IMR-90 (cell line): ENCODE results near the gene HARS1. TPM values are rescaled to one million over a fixed set of nuclear protein-coding genes. Genes with fewer than 3 reads are reported as not detected.
A peak's percentile ranks its signal among the peaks of the same experiment; 100 is the strongest.
"Not testable (repeated sequence)": the region's sequence is repeated elsewhere in the genome, so short reads cannot be mapped to it uniquely, and the experiment has no call there.

Source experiments
- ATAC-seq: fragments of 200-7000 bp; cut with Tn5 transposase; 2 replicates; pipeline ENCODE4 v1.9.1; 2020; ENCODE audit warnings: low read depth, mild to moderate bottlenecking, moderate library complexity
- BruUV-seq: library from RNA; stranded (reverse); fragments of 400-500 nt; replicated peaks from 2 replicates; lab custom pipeline; 2021; lab: Mats Ljungman, UMichigan
- CTCF ChIA-PET: fragments of 300-600 bp; formaldehyde crosslinking; extraction: SDS; loops from one replicate; lab custom pipeline; 2021; ENCODE audit warnings: antibody characterized with exemption; lab: Yijun Ruan, JAX
- POLR2A ChIA-PET: fragments of 300-600 bp; sonication (Branson Sonifier 250); formaldehyde crosslinking; loops from one replicate; lab custom pipeline; 2022; ENCODE audit warnings: antibody characterized with exemption; ENCODE audit not compliant: unreplicated experiment; lab: Charles Lee
- DNase-seq: peaks from one replicate; pipeline ENCODE4 v3.0.0; 2013
- H2AFZ ChIP-seq: replicated peaks from 2 replicates; pipeline ENCODE3; 2013; ENCODE audit warnings: low read length, mild to moderate bottlenecking; ENCODE audit not compliant: poor library complexity
- H2AK5ac ChIP-seq: 2 replicates; pipeline ENCODE4 v1.6.1; 2013; ENCODE audit warnings: low read depth, low read length, inconsistent platforms
- H2AK9ac ChIP-seq: replicated peaks from 2 replicates; pipeline ENCODE3; 2013; ENCODE audit warnings: mild to moderate bottlenecking, low read depth, low read length, moderate library complexity; ENCODE audit not compliant: poor library complexity
- H2BK120ac ChIP-seq: 2 replicates; pipeline ENCODE4 v1.6.1; 2013; ENCODE audit warnings: low read depth, low read length, inconsistent platforms
- H2BK15ac ChIP-seq: 3 replicates; pipeline ENCODE4 v1.6.1; 2013; ENCODE audit warnings: low read depth, low read length, inconsistent platforms
- H2BK20ac ChIP-seq: 2 replicates; pipeline ENCODE4 v1.6.1; 2013; ENCODE audit warnings: low read depth, mild to moderate bottlenecking, inconsistent platforms, low read length, moderate library complexity
- H2BK5ac ChIP-seq: 2 replicates; pipeline ENCODE4 v1.6.1; 2013; ENCODE audit warnings: mild to moderate bottlenecking, low read depth, low read length, inconsistent platforms; ENCODE audit not compliant: poor library complexity, severe bottlenecking
- H3K14ac ChIP-seq: replicated peaks from 2 replicates; pipeline ENCODE4 v1.6.1; 2013; ENCODE audit warnings: low read depth, low read length, inconsistent platforms
- H3K18ac ChIP-seq: 2 replicates; pipeline ENCODE4 v1.6.1; 2013; ENCODE audit warnings: low read depth, low read length, control low read depth
- H3K23ac ChIP-seq: 2 replicates; pipeline ENCODE4 v1.6.1; 2013; ENCODE audit warnings: low read depth, low read length, inconsistent platforms
- H3K27ac ChIP-seq: 2 replicates; pipeline ENCODE4 v1.5.1; 2013; ENCODE audit warnings: mild to moderate bottlenecking, control low read depth, low read length; ENCODE audit not compliant: insufficient read depth
- H3K27me3 ChIP-seq: 2 replicates; pipeline ENCODE4 v1.6.1; 2013; ENCODE audit warnings: low read length; ENCODE audit not compliant: control insufficient read depth, insufficient read depth
- H3K36me3 ChIP-seq: 2 replicates; pipeline ENCODE4 v1.6.1; 2013; ENCODE audit warnings: low read length, mixed read lengths; ENCODE audit not compliant: control insufficient read depth, insufficient read depth
- H3K4ac ChIP-seq: 2 replicates; pipeline ENCODE4 v1.6.1; 2013; ENCODE audit warnings: low read depth, low read length, inconsistent platforms
- H3K4me1 ChIP-seq: 2 replicates; pipeline ENCODE4 v1.6.1; 2013; ENCODE audit warnings: low read length, mixed read lengths; ENCODE audit not compliant: control insufficient read depth, insufficient read depth
- H3K4me2 ChIP-seq: 2 replicates; pipeline ENCODE4 v1.6.1; 2013; ENCODE audit warnings: low read depth, mild to moderate bottlenecking, control low read depth, low read length, moderate library complexity
- H3K4me3 ChIP-seq: 2 replicates; pipeline ENCODE4 v1.5.1; 2013; ENCODE audit warnings: low read depth, mild to moderate bottlenecking, control low read depth, low read length, moderate library complexity; ENCODE audit not compliant: insufficient read depth
- H3K56ac ChIP-seq: 2 replicates; pipeline ENCODE4 v1.6.1; 2013; ENCODE audit warnings: low read length, inconsistent platforms; ENCODE audit not compliant: insufficient read depth; ENCODE audit errors: extremely low read depth
- H3K79me1 ChIP-seq, 2 experiments: 2 replicates each; pipeline ENCODE4 v1.6.1; 2013; ENCODE audit warnings: low read length in 2 of 2, inconsistent platforms in 1 of 2, low read depth in 1 of 2
- H3K9ac ChIP-seq: 2 replicates; pipeline ENCODE4 v1.6.1; 2013; ENCODE audit warnings: low read depth, low read length, control low read depth
- H3K9me1 ChIP-seq: 2 replicates; pipeline ENCODE4 v1.6.1; 2013; ENCODE audit warnings: low read length, inconsistent platforms; ENCODE audit not compliant: insufficient read depth
- H3K9me3 ChIP-seq: 2 replicates; pipeline ENCODE4 v1.6.1; 2013; ENCODE audit warnings: low read length; ENCODE audit not compliant: control insufficient read depth, insufficient read depth
- H4K20me1 ChIP-seq: 2 replicates; pipeline ENCODE4 v1.6.1; 2013; ENCODE audit warnings: low read length, inconsistent platforms; ENCODE audit not compliant: insufficient read depth
- H4K5ac ChIP-seq: 2 replicates; pipeline ENCODE4 v1.6.1; 2013; ENCODE audit warnings: mild to moderate bottlenecking, low read depth, low read length, control low read depth
- H4K8ac ChIP-seq, 2 experiments: 2 replicates each; pipeline ENCODE4 v1.6.1; 2013; ENCODE audit warnings: low read depth in 2 of 2, low read length in 2 of 2, control low read depth in 1 of 2, inconsistent platforms in 1 of 2
- H4K91ac ChIP-seq: 2 replicates; pipeline ENCODE4 v1.6.1; 2013; ENCODE audit warnings: low read depth, low read length, inconsistent platforms; ENCODE audit not compliant: insufficient read depth
- CHD1 ChIP-seq: IDR thresholded peaks from 2 replicates; pipeline ENCODE4 v1.6.1; 2012; ENCODE audit warnings: low read depth, low read length, improper control_type of control experiment
- CTCF ChIP-seq: conservative IDR thresholded peaks from 2 replicates; pipeline ENCODE4 v1.5.1; 2012; ENCODE audit warnings: mild to moderate bottlenecking, low read depth, low read length, improper control_type of control experiment
- WGBS, 2 experiments: methylation state at CpG; one replicate each; pipeline versions ENCODE4 v1.1.5 to v1.1.7; 2013; ENCODE audit warnings: missing lambda C conversion rate in 2 of 2; ENCODE audit not compliant: insufficient read length in 1 of 2; ENCODE audit errors: extremely low coverage in 2 of 2; 5-methylcytosine and 5-hydroxymethylcytosine counted together
- dilution Hi-C: fragments of 300-500 bp; cut with HindIII; formaldehyde crosslinking; loops from one replicate; pipeline ENCODE4 v1.14.3; 2018; ENCODE audit warnings: low sequenced_read_pairs; ENCODE audit not compliant: unreplicated experiment
- in situ Hi-C: fragments of 300-500 bp; cut with MboI; formaldehyde crosslinking; loops from 3 replicates; pipeline ENCODE4 v1.14.3; 2019; ENCODE audit warnings: low sequenced_read_pairs, inconsistent platforms, mixed read lengths
- intact Hi-C: fragments of 100-400 bp; cut with micrococcal nuclease; formaldehyde crosslinking; loops from 2 replicates; pipeline ENCODE4 v1.10.0; 2022
- polyA plus RNA-seq, 3 experiments: library from polyadenylated mRNA; depleted of rRNA; stranded (reverse); fragments of >200 nt; gene quantifications; 2 replicates each; pipeline ENCODE4 v1.2.3, GENCODE V29; 2012; ENCODE audit warnings: low replicate concordance in 1 of 3
- total RNA-seq: library from RNA; depleted of rRNA; stranded (reverse); fragments of >200 nt; gene quantifications from 2 replicates; pipeline ENCODE4 v1.2.3, GENCODE V29; 2012

Gene HARS1
- total and polyA plus RNA-seq, 2 of the 4 experiments (the other 2 are of a cell fraction): 97.6 to 141 TPM

GRCh38 chr5:140639148-140639981 is 51.8 kb downstream of the HARS1 start, which contains the start of gene TMCO6 (continued):
- peak; percentile 58 for TF ChIP-seq CTCF
- TF ChIP-seq CHD1: no peak

- H3K18ac ChIP-seq: peak overlapping the region; percentile 71
- peak overlapping the region; percentile 44 for H3K4me3 ChIP-seq
- H3K27me3 ChIP-seq, BruUV-seq, H3K9me3 ChIP-seq, H3K9me1 ChIP-seq, in situ Hi-C loops, H2AK9ac ChIP-seq, H4K20me1 ChIP-seq, DNase-seq, H2AK5ac ChIP-seq, dilution Hi-C loops, H2BK20ac ChIP-seq, POLR2A ChIA-PET, H3K4me1 ChIP-seq, ATAC-seq: not testable (repeated sequence)
- 23% methylated on average over 5 of the region's 9 CpGs; no CpG with 5 or more reads in 1 of the 2 experiments for WGBS, 2 experiments
- H3K23ac ChIP-seq: peak overlapping the region; percentile 1; the same call in 1 of the 2 replicates
- H2BK120ac ChIP-seq: peak overlapping the region; percentile 11; the same call in 1 of the 2 replicates
- peak overlapping the region; percentile 21; the same call in 1 of the 3 replicates for H2BK15ac ChIP-seq
- H4K91ac ChIP-seq: peak overlapping the region; percentile 71
- peak overlapping the region; percentile 91 for H2AFZ ChIP-seq
- peak overlapping the region; percentile 21; the same call in 1 of the 2 replicates for H3K56ac ChIP-seq
- H2BK5ac ChIP-seq: peak overlapping the region; percentile 61
- peak overlapping the region; percentile 82 for H4K5ac ChIP-seq
- peak overlapping the region; percentile 95 for H3K4me2 ChIP-seq
- H3K27ac ChIP-seq: peak overlapping the region; percentile 60
- H3K79me1 ChIP-seq: peaks cover 6 to 27% of the 10 kb centered on the region in 2 experiments
- peak overlapping the region; percentile 23 for H3K4ac ChIP-seq
- peak overlapping the region; percentile 55 for H3K9ac ChIP-seq
- intact Hi-C loops: loop anchor here (1.0 to 10.0 kb wide), 3 partner anchors 82 to 394 kb away; partner anchors contain the start of genes EIF4EBP3 and SRA1
- H3K14ac ChIP-seq: peak overlapping the region; percentile 15
- CTCF ChIA-PET: interaction anchor here (0.6 to 1.2 kb wide), 4 partner anchors 9 to 253 kb away, joined by 3 to 4 read pairs (median 4); partner anchors contain the start of gene IK
- H4K8ac ChIP-seq: peak overlapping the region; percentile 73 to 84; a peak in 3 of 4 replicates
- H3K36me3 ChIP-seq: peaks cover 15% of the 10 kb centered on the region
These were observed 52.3 kb downstream of the HARS1 start for GRCh38 chr5:140638898-140639147.
